ENCODE measurements around the gene MRPS9.

DNA sequence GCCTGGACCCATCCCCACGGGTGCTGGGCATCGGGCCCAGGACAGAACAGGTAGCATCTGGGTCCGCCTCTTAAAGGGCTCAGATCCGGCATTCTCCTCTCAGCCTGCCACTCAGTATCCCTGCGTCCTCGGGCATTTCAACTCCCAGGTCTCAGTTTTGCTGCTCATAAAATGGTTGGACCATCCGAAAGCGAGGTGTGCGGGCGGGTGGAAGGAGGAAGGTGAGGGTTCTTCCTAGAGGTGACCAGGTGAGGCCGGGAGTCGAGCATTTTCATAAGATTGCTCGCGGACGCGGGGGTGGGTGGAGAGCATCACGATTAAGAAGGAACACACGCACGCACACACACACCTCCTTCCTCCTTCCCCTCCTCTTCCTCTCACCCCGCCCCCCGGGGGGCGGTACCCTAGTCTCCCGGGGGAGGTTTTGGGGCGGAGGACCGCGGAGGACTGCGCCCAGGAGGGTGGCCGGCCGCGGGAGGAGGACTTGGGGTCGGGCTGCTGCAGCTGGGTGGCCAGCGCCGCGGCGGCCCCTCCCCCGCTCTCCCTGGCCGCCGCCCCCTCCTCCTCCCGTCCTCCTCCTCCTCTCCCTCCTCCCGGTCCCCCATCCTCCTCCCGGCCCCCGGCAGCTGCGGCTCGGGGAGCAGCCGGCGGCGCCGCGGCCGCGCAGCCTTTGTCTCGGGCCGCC, 105.7 kb downstream of the MRPS9 start:
- TF ChIP-seq, protein P1, sequence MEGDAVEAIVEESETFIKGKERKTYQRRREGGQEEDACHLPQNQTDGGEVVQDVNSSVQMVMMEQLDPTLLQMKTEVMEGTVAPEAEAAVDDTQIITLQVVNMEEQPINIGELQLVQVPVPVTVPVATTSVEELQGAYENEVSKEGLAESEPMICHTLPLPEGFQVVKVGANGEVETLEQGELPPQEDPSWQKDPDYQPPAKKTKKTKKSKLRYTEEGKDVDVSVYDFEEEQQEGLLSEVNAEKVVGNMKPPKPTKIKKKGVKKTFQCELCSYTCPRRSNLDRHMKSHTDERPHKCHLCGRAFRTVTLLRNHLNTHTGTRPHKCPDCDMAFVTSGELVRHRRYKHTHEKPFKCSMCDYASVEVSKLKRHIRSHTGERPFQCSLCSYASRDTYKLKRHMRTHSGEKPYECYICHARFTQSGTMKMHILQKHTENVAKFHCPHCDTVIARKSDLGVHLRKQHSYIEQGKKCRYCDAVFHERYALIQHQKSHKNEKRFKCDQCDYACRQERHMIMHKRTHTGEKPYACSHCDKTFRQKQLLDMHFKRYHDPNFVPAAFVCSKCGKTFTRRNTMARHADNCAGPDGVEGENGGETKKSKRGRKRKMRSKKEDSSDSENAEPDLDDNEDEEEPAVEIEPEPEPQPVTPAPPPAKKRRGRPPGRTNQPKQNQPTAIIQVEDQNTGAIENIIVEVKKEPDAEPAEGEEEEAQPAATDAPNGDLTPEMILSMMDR (conservative IDR thresholded peaks at IDR 0.05; ENCODE audit: low read depth, low read length) = no peak
- TF ChIP-seq EZH2 (IDR thresholded peaks at IDR 0.05; ENCODE audit: borderline replicate concordance, low read depth, low read length, poor library complexity, severe bottlenecking) = no peak

Measured in A673 (cell line).